OCI-LY3 (cell line): ENCODE data around the gene LRTM2.

Experiments used
- EZH2phosphoT487 ChIP-seq: fragments of 200-600 bp; shearing (Covaris generic); IDR thresholded peaks from 2 replicates; pipeline ENCODE4 v1.6.1; 2018; ENCODE audit warnings: antibody characterized with exemption, mixed run types, low read depth
- TF ChIP-seq, protein P1 (sequence below): fragments of 200-600, 300-600 bp; sonication (generic); IDR thresholded peaks from 2 replicates; pipeline ENCODE4 v1.5.1; 2014; ENCODE audit warnings: antibody characterized with exemption, low read length, low read depth

DNA sequence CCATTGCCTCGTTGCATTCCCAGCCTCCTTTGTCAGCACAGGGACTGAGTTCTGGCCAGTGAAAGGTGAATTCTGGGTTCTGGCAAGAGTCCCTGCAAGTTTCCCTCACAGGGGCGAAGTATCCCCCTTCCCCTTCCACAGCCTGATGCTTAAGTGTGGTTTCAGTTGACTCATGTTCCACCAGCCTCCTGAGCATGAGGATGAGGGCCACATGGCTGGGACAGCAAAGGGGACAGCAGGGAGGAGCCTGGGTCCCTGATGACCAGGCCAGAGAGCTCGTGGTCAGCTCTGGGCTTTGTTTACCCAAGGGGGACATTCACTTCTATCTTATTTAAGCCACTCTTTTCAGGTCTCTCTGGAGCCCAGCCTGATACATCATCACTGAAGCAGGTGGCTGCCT is 61.6 kb downstream of the LRTM2 start:
- TF ChIP-seq, protein P1, sequence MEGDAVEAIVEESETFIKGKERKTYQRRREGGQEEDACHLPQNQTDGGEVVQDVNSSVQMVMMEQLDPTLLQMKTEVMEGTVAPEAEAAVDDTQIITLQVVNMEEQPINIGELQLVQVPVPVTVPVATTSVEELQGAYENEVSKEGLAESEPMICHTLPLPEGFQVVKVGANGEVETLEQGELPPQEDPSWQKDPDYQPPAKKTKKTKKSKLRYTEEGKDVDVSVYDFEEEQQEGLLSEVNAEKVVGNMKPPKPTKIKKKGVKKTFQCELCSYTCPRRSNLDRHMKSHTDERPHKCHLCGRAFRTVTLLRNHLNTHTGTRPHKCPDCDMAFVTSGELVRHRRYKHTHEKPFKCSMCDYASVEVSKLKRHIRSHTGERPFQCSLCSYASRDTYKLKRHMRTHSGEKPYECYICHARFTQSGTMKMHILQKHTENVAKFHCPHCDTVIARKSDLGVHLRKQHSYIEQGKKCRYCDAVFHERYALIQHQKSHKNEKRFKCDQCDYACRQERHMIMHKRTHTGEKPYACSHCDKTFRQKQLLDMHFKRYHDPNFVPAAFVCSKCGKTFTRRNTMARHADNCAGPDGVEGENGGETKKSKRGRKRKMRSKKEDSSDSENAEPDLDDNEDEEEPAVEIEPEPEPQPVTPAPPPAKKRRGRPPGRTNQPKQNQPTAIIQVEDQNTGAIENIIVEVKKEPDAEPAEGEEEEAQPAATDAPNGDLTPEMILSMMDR: no peak
- TF ChIP-seq EZH2phosphoT487: no peak
